Coronary artery (tissue), 2 donors: ENCODE results near the gene EFCAB11.

Experiments
- DNase-seq: peaks from one replicate; pipeline ENCODE4 v3.0.0-alpha.2; 2017; ENCODE audit warnings: low spot score
- H3K27ac ChIP-seq, 2 donors: fragments of 200-600 bp; sonication (generic); one replicate each; pipeline ENCODE4 v1.5.1; 2016 to 2019
- H3K4me3 ChIP-seq: fragments of 200-600 bp; sonication (generic); 2 replicates; pipeline ENCODE4 v1.5.1; 2016; ENCODE audit warnings: mild to moderate bottlenecking, moderate library complexity
- TF ChIP-seq, protein P1 (sequence below): fragments of 200-600 bp; sonication (generic); IDR thresholded peaks from one replicate; pipeline ENCODE4 v1.5.1; 2019; ENCODE audit warnings: antibody characterized with exemption

Gene EFCAB11

DNA sequence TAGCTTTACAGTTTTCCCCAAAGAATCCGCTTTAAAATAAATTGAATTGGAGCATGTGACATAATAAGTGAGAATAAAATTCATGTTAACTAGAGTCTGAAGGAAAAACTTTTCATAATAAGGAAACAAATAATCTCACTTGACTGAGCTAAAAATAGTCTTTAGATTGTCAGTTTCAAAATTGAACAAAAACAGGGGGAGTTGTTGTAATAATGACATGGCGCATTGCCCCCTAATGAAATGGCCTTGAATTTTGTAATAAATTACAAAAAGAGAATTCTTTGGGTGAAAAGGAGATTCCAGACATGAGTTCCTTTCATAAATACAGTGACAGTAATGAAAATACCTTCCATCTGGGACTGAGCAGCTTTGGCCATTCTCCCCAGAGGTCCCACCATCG, 178.6 kb downstream of the EFCAB11 start:
- DNase-seq: no peak
- no peak overlapping the region for H3K27ac ChIP-seq
- TF ChIP-seq, protein P1, sequence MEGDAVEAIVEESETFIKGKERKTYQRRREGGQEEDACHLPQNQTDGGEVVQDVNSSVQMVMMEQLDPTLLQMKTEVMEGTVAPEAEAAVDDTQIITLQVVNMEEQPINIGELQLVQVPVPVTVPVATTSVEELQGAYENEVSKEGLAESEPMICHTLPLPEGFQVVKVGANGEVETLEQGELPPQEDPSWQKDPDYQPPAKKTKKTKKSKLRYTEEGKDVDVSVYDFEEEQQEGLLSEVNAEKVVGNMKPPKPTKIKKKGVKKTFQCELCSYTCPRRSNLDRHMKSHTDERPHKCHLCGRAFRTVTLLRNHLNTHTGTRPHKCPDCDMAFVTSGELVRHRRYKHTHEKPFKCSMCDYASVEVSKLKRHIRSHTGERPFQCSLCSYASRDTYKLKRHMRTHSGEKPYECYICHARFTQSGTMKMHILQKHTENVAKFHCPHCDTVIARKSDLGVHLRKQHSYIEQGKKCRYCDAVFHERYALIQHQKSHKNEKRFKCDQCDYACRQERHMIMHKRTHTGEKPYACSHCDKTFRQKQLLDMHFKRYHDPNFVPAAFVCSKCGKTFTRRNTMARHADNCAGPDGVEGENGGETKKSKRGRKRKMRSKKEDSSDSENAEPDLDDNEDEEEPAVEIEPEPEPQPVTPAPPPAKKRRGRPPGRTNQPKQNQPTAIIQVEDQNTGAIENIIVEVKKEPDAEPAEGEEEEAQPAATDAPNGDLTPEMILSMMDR: no peak
- H3K4me3 ChIP-seq: no peak overlapping the region

DNA sequence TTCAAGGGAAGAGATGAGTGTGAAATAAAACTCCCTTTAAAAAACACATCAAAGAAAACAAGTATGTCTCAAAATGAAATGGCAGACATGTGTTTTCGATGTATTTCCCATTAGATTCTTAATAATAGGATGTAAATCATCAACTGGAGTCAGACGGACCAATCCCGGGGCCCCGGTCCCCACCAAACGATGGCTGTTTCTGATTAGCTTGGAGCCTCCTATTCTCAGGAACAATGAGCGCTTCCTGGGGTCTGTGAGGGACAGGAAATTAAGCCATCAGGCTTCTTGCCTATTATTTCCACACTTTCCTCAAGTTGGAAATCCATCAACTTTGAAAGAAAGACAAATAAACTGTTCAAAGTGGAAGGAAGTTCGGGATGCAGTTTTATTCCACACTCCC, 179.4 kb downstream of the EFCAB11 start:
- no peak overlapping the region for H3K27ac ChIP-seq
- TF ChIP-seq, protein P1: no peak

DNA sequence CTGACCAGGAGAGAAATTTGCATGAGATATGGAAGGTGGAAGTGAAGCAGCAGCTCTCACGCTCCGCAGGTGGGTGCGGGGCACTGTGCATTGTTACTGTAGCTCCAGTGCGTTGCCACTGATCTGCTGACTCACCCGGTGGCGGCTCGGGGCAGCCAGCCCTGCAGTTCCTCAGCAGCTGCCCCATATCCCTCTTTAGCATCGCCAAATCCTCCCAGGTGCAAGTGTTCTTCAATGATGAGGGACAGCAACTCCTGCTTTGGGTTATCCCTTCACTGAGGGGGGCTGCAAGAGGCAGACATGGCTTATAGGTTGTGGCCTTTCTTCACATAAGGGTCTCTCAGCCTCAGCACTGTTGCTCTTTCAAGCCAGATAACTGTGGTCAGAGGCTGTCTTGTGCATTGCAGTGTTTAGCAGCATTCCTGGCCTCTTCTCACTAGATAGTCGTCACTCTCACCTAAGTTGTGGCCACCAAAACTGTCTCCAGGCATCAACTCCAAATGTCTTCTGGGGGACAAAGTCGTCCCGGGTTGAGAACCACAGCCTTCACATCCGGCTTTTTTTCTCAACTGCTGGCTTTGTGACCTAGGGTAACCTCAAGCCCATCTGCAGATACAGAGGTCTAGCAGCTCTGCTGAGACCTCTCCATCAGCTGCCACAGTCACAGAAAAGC, 180.8 kb downstream of the EFCAB11 start:
- no peak overlapping the region for H3K4me3 ChIP-seq

More for the DNA sequence above, 179.4 kb downstream of the EFCAB11 start:
- no peak overlapping the region for H3K4me3 ChIP-seq
- no peak for DNase-seq

DNA sequence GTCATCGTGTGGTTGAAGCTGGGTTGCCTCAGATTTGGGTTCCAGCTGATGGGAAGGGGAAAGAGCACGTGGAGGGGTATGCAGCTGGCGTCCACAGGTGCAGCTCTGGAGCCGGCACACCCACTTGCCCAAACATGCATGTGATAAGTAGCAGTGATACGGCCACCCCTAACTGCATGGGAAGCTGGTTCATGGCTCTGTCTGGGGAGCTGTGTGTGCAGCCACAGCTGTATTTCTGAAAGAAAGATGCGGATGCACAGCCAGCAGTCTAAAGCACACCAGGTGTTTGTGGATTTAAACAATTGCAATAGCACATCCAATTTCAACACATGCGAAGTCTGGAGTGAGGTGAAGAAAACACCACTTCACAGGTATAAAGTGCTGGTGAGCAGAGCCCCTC, 181.4 kb downstream of the EFCAB11 start:
- DNase-seq: no peak
- TF ChIP-seq, protein P1: no peak
- Histone ChIP-seq H3K4me3 (no peak overlapping the region), H3K27ac (no peak overlapping the region)

More for the DNA sequence above, 180.8 kb downstream of the EFCAB11 start:
- H3K27ac ChIP-seq: no peak overlapping the region
- DNase-seq: no peak
- TF ChIP-seq, protein P1: no peak

DNA sequence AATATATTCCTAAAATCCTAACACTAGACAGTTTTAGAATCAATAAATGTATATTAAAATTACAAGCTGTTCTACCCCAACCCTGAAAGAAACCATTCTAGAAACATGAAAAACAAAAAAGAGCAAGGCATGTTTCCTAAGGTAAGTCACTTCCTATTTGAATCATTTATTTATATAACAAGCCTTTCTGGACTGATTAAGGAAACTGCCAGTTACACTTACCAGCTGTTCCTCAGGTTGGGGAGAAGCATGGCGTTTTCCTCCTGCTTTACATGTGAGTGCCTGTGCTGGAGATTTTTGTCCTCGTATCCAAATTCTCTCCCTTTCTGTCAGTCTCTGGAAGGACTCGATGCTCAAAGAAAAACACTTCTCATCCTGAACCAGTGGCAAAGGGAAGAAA, 183.3 kb downstream of the EFCAB11 start:
- Histone ChIP-seq H3K4me3 (no peak overlapping the region), H3K27ac (no peak overlapping the region)
- TF ChIP-seq, protein P1: no peak
- no peak for DNase-seq

DNA sequence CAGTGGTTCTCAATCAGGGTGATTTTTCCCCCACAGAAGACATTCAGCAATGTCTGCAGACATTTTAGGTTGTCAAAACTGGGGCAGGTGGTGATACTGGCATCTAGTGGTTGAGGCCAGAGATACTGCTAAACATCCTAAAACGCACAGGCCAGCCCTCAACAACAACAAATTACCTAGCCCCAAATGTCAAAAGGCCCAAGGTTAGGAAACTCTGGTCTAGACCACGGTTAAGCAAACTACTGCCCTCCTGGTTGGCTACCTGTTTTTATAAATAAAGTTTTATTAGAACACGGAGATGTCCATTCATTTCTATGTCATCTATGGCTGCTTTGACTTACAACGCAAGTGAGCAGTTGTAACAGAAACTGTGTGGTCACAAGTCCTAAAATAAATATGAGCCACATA, 186.7 kb downstream of the EFCAB11 start:
- no peak overlapping the region for H3K27ac ChIP-seq
- TF ChIP-seq, protein P1: no peak
- no peak overlapping the region for H3K4me3 ChIP-seq
- DNase-seq: no peak

DNA sequence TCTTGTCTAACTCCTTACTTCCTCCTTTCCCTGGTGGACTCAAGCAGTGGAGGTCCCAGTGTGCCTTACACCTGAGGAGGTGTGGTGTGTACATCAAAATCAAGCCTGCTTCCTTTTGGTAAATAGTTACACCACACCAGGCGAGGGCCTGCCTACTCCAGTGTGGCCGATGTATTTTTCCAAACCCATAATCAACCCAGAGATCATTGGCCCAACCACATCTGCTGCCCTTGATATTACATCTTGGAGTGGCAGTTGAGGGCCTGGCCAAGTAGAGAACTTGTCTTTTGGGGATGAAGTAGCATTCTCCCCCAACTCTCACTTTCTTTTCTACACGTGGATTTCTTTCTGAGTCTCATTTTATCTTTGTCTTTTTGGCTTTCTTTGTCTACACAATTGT, 187.4 kb downstream of the EFCAB11 start:
- DNase-seq: no peak
- TF ChIP-seq, protein P1: no peak
- Histone ChIP-seq H3K4me3 (no peak overlapping the region), H3K27ac (no peak overlapping the region)
